HEK293T (cell line): Measurements from ENCODE around the gene MAML2.

Experiments used
- ARNT ChIP-seq: fragments of 450-650 bp; IDR thresholded peaks from 2 replicates; pipeline ENCODE4 v1.6.1; 2017; ENCODE audit warnings: mild to moderate bottlenecking
- FOXA1 ChIP-seq: fragments of 450-650 bp; IDR thresholded peaks from 2 replicates; pipeline ENCODE4 v1.6.1; 2016; ENCODE audit warnings: mild to moderate bottlenecking
- FOXK2 ChIP-seq: fragments of 450-650 bp; IDR thresholded peaks from 2 replicates; pipeline ENCODE4 v1.6.1; 2016; ENCODE audit warnings: mild to moderate bottlenecking
- FOXM1 ChIP-seq: fragments of 450-650 bp; IDR thresholded peaks from 2 replicates; pipeline ENCODE4 v1.6.1; 2017; ENCODE audit warnings: mild to moderate bottlenecking, borderline replicate concordance
- HDGF ChIP-seq: fragments of 450-650 bp; IDR thresholded peaks from 2 replicates; pipeline ENCODE4 v1.6.1; 2017; ENCODE audit warnings: antibody characterized with exemption, borderline replicate concordance
- SP1 ChIP-seq: fragments of 450-650 bp; IDR thresholded peaks from 2 replicates; pipeline ENCODE4 v1.6.1; 2017
- TF ChIP-seq, protein P1 (sequence below): fragments of 450-650 bp; IDR thresholded peaks from 2 replicates; pipeline ENCODE4 v1.6.1; 2016

DNA sequence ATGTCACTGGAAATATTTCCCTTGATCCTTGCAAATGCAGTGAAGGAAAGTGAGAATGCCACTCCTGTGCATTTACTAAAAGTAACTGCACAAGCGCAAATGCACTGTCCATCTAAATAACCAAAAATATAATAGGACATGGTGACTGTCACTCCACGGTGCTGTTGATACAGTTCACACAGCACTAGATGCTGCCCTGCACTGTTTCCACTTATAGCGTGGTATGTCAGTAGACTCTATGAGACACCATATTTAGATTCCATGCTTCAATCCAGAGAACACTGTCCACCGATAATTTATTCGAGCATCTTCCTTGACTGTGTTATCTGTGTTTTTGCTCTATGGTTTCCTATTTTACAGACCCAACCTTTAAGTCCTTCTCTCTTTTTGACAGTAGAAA lies 125.8 kb downstream of the MAML2 start:
- TF ChIP-seq ARNT (no peak), FOXA1 (no peak), FOXK2 (no peak), HDGF (no peak), FOXM1 (no peak), SP1 (no peak)
- TF ChIP-seq, protein P1, sequence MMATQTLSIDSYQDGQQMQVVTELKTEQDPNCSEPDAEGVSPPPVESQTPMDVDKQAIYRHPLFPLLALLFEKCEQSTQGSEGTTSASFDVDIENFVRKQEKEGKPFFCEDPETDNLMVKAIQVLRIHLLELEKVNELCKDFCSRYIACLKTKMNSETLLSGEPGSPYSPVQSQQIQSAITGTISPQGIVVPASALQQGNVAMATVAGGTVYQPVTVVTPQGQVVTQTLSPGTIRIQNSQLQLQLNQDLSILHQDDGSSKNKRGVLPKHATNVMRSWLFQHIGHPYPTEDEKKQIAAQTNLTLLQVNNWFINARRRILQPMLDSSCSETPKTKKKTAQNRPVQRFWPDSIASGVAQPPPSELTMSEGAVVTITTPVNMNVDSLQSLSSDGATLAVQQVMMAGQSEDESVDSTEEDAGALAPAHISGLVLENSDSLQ = no peak
